ENCODE measurements around the gene TRPM1.
A peak's percentile ranks its signal among the peaks of the same experiment; 100 is the strongest.

- TF ChIP-seq GATA2 (IDR thresholded peaks at IDR 0.05; ENCODE audit: low read depth, low read length) (0 out of 2 replicates have a peak, but pooled peaks have one; percentile 18), GATA3 (IDR thresholded peaks at IDR 0.05; ENCODE audit: low read depth, low read length) (no peak)
These were observed 67.4 kb downstream of the TRPM1 start for GRCh38 chr15:31034152-31034551.
